NCI-H2171 treated with DMSO at 0.1 percent for 48 hours (cell line): Measurements from ENCODE around the gene SLC25A31.
A peak's percentile ranks its signal among the peaks of the same experiment; 100 is the strongest.

Source experiments
- DNase-seq: peaks from one replicate; lab custom pipeline; 2025; lab: John Stamatoyannopoulos, UW

SLC25A31 gene

DNA sequence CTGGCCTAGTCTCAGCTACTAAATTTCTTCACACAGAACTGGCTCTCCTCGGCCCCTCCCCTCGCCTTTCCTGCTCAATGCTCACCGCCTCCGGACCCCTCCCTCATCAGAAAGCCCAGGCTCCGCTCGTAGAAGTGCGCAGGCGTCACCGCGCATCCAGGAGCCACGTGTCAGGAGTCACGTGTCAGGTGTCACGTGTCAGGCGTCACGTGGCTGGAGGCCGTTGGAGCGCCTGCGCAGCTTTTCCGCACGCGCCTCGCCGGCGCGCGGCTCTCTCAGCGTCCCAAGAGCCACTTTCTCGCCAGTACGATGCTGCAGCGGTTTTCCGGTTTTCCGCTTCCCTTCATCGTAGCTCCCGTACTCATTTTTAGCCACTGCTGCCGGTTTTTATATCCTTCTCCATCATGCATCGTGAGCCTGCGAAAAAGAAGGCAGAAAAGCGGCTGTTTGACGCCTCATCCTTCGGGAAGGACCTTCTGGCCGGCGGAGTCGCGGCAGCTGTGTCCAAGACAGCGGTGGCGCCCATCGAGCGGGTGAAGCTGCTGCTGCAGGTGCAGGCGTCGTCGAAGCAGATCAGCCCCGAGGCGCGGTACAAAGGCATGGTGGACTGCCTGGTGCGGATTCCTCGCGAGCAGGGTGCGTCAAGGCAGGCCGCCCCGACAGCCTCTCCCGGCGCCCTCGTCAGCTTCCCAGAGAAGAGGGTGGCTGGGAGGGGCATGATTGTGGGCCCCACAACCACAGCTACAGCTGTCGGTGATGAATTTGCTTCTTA lies at the start of gene SLC25A31:
TSS of gene SLC25A31 (plus strand) at position 259 of the 772 bp plus-strand sequence. CDS start at position 405, 146 bp downstream.
- DNase-seq, result no peak

DNA sequence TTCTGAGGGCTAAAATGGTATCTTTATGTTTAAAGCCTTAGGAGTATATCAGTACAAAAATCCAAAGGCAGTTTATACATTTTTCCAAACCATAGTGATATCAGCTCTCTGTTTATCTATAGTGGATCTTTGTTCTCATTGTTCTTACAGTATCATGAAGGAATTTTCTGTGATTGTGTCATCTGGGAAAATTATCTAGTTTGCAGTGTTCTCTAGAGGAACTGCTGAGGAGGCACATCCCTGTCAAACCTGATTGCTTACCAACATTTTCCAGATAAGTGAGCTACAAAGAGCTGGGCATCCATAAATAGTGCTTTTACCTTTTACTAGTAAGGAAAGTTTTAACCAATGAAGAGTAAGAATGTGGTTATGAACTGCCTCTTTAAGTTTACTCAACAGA lies 44.9 kb upstream of the SLC25A31 start:
- no peak for DNase-seq

DNA sequence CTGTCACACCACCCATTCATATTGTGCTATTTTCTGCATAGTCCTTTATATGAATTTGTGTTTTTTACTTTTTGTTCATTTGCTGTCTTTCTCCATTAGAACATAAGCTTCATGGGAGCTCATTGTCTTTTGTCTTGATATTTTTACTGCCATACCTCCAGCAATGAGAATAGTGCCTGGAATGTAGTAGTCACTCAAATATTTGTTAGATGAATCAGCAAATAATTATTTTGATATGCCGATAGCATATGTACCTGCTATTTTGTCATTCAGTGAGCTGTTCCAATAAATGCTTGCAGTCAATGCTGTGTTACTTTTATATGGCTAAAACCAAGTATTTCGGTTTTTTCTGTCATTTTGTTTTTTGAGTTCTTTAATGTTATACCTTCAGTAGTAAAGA lies 43.5 kb upstream of the SLC25A31 start:
- no peak for DNase-seq

- DNase-seq, result no peak
Measured at GRCh38 chr4:127687580-127687979, 42.6 kb upstream of the SLC25A31 start.

- DNase-seq, result no peak
Measured at GRCh38 chr4:127698789-127699200, 31.4 kb upstream of the SLC25A31 start.

DNA sequence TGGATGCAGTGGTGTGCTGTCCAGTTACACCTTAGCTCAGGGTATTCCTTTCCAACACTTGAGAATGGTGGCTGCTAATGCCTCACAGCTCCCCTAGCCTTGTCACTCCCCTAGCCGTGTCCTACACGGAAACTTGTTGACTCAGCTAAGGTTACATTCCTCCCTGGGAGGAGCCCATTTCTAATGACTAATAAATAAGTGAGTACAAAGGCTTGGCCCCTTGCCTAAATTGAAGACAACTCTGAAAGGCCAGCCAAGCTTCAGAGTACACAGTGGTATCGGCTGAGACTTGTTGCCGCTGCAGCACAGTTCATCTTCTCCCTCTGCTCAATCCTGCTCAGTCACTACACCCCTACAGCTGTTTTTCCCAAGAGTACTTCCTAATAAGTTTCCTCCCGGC lies 21.2 kb upstream of the SLC25A31 start:
- DNase-seq, result no peak

DNA sequence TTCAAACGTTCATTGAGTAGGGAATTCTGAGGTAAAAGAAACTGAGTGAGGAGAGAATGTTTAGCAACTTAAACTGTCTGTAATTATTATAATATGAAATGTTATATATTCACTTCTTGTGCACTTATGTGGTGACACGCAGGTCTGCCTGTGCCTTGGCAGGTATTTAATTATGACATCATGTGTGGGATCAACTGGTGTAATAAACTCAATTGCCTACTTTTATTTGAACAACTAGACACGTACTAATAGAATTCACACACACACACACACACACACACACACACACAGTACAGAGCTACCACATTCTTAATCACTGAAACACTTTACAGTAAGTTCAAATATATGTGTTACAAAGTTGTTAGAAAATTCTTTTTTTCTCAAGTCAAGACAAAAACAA lies 20.7 kb upstream of the SLC25A31 start:
- DNase-seq, result no peak

DNA sequence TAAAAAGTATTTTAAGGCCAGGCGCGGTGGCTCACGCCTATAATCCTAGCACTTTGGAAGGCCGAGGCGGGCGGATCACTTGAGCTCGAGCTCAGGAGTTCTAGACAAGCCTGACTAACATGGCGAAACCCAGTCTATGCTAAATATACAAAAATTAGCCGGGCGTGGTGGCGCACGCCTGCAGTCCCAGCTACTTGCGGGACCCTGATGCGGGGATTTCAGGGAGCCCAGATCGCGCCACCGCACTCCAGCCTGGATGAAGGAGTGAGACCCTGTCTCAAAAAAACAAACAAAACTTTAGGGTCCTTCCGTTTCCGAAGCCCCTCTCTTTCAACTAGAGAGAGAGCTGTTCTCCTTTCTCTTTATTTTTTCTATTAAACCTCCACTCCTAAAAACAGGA lies 1.2 kb downstream of the SLC25A31 start:
- DNase-seq, result no peak

- peak; percentile 35 for DNase-seq
Measured at GRCh38 chr4:127732623-127733328, 2.6 kb downstream of the SLC25A31 start.

DNA sequence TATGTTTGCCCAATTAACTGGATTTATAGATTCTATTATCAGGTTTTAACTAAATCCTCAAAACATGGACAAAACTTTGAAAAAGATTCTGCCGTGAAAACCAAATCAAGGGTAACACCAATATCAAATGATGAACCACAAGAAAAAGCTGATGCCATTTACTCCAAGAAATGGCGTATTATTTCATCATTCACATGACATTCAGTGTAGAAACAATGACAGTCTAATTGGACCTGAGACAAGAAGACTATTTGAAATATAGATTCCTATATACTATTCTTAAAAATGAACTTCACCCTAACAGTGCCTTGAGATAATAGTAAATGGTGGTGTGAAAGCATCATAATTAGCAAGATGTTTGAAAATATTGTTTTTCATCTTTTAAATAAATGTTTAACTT lies 4.8 kb downstream of the SLC25A31 start:
- DNase-seq, result no peak

DNA sequence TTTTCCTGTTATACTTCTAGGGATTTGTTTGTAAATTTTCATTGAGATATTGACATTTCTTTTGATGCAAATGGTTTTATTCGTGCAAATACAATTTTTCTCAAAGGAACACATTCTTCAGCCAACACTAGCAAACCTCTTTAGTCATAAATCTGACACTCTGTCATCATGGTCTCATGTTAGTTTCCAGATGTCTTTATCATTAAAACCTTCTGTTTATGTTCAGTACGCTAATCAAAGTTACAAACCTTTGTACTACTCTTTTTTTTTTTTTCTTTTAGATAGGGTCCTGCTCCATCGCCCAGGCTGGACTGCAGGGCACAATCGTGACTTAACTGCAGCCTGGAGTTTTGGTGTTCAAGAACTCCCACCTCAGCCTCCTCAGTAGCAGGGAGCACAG lies 7.1 kb downstream of the SLC25A31 start:
- no peak for DNase-seq

- DNase-seq, result no peak
Measured at GRCh38 chr4:127741247-127741646, 11.0 kb downstream of the SLC25A31 start.

DNA sequence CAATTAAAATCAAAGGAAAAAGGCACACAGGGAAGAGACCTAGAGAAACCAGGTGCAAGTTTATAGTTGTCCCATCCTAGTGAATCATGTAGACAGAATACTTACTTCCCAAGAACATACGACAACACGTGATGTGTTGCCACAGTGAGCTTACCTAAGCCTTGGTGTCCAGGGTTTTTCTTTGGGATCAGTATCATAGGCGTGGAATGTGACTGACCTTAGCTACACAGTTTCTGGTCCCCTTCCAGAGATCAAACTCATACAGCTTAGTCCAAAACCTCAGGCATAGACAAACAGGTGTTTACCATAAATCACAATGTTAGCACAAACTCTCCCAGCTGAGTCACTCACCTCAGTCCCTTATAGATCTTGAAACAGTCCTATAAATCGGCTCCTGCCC lies 17.7 kb downstream of the SLC25A31 start:
- no peak for DNase-seq

DNA sequence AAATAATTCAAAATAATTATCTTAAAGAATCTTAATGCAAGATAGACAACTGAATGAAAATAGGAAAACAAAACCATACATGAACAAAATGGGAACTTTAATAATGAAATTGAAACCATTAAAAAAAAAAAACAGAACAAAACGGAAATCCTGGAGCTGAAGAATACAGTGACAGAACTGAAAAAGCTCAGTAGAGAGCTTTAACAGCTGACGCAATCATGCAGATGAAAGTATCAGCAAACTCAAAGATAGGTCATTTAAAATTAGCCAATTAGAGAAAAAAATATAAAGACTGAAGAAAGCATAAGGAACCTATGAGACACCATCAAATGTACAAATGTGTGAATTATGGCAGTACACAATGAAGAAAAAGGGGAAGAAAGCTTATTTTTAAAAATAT lies 18.8 kb downstream of the SLC25A31 start:
- DNase-seq, result no peak

DNA sequence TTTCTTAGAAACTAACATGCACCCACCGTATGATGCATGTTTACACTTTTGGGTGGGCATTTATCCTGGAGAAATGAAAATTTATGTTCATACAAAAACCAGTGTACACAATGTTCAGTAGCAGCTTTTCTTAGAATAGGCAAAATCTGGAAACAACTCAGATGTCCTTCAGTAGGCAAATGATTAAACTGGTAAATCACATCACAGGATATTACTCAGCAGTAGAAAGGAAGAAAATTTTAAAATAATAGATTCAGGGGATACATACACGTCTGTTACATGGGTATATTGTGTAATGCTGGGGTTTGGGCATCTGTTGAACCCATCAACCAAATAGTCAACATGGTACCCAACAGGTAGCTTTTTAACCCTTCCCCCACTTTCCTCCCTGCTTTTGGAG lies 26.7 kb downstream of the SLC25A31 start:
- no peak for DNase-seq

DNA sequence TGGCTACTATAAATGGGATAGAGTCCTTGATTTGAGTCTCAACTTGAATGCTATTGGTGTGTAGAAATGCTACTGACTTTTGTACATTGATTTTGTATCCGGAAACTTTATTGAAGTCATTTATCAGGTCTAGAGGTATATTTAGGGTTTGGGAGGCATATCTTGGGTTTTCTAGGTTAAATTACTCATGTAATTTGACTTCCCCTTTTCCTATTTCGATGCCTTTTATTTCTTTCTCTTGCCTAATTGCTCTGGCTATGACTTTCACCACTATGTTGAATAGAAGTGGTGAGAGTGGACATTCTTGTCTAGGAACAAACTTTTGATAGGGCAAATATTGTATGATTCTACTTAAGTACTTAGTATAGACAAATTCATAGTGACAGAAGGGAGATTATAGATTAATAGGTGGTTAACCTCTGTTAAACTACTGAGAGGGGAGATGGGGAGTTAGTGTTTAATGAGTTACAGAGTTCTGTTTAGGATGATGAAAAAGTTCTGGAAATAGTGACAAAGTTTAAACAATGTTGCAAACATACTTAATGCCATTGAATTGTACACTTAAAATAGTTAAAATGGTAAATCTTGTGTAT lies 29.1 kb downstream of the SLC25A31 start:
- DNase-seq, result no peak

GRCh38 chr4:127759893-127760292 lies 29.7 kb downstream of the SLC25A31 start:
- no peak for DNase-seq

GRCh38 chr4:127771535-127772275 lies 41.5 kb downstream of the SLC25A31 start:
- no peak for DNase-seq

DNA sequence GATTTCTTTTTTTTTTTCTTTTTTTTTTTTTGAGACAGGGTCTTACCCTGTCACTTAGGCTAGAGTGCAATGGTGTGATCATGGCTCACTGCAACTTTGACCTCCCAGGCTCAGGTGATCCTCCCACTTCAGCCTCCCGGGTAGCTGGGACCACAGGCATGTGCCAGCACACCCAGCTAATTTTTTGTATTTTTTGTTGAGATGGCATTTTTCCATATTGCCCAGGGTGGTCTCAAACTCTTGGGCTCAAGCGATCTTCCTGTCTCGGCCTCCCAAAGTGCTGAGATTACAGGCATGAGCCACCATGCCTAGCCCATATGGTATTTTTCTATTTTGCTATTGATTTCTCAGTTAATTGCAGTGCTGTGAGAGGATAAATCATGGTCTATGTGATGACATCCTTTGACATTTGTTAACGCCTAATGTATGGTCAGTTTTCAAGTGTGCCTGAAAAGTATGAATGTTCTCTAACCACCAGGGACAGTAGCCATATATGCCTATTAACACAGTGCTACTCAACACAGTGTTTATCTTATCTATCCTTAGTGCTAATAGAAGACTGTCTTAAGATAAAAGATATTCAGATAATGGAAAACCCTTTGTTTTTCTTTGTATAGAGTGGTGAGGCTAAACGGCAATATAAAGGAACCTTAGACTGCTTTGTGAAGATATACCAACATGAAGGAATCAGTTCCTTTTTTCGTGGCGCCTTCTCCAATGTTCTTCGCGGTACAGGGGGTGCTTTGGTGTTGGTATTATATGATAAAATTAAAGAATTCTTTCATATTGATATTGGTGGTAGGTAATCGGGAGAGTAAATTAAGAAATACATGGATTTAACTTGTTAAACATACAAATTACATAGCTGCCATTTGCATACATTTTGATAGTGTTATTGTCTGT lies 42.8 kb downstream of the SLC25A31 start:
- DNase-seq, result no peak

DNA sequence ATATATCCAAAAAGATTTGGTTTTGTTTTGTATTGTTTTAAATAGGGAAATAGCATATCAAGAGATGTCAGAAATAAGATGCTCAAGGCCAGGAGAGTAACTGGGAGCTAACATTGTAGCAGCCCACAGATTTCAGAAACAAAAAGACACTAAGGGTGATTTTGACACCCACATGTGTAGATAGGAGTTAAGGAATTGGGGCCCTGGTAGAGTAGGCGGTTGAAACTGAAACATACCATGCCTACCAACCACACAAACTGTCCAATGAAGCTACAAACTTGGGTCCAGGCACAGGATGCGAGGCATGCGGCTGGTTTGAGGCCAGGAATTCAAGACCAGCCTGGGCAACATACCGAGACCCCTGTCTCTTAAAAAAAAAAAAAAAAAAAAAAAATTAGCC lies 45.6 kb downstream of the SLC25A31 start:
- no peak for DNase-seq

DNA sequence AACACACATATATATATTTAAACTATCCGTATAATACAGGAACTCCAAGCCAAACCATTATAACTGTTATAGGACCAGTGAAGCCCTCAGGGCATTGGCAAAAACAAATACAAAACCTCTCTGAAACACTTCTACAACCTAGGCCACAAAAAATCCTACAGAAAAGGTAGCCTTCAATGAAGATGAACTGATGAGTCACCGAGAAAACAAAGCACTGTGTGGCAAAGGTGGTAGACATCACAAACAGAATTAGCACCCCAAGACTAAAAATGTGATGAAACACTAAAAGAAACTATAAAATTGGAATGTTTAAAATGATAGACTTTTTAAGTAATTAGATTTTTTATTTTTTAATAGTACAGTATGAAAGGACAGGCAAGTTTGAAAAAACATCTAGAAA lies 46.4 kb downstream of the SLC25A31 start:
- no peak for DNase-seq
